ENCODE data around the gene TDRD9.
A peak's percentile ranks its signal among the peaks of the same experiment; 100 is the strongest.

Gene TDRD9

GRCh38 chr14:104093366-104094055 is 165.3 kb downstream of the TDRD9 start:
- no peak for DNase-seq (ENCODE audit: extremely low read depth, insufficient read length)
- Histone ChIP-seq H3K36me3 (ENCODE audit: control insufficient read depth, insufficient read depth, low read length) (no peaks in the 10 kb centered on the region), H3K4me3 (replicated peaks; ENCODE audit: low read depth, low read length) (no peak overlapping the region), H3K27me3 (replicated peaks; ENCODE audit: control insufficient read depth, insufficient read depth, low read length) (no peaks in the 10 kb centered on the region)
- no peak for TF ChIP-seq CTCF (IDR thresholded peaks at IDR 0.05; ENCODE audit: insufficient read depth, low read length, poor library complexity, severe bottlenecking)

- H3K27me3 ChIP-seq (replicated peaks; ENCODE audit: control insufficient read depth, insufficient read depth, low read length): no peaks in the 10 kb centered on the region
- no peaks in the 10 kb centered on the region for H3K36me3 ChIP-seq (ENCODE audit: control insufficient read depth, insufficient read depth, low read length)
- no peak for TF ChIP-seq CTCF (IDR thresholded peaks at IDR 0.05; ENCODE audit: insufficient read depth, low read length, poor library complexity, severe bottlenecking)
- H3K4me3 ChIP-seq (replicated peaks; ENCODE audit: low read depth, low read length): no peak overlapping the region
- DNase-seq (ENCODE audit: extremely low read depth, insufficient read length): no peak
Observed at GRCh38 chr14:104094056-104094708, 165.9 kb downstream of the TDRD9 start.

- Histone ChIP-seq H3K4me3 (replicated peaks; ENCODE audit: low read depth, low read length) (no peak overlapping the region), H3K27me3 (replicated peaks; ENCODE audit: control insufficient read depth, insufficient read depth, low read length) (no peaks in the 10 kb centered on the region)
- DNase-seq (ENCODE audit: extremely low read depth, insufficient read length): peak; percentile 66
Observed at GRCh38 chr14:104094709-104095425, 166.6 kb downstream of the TDRD9 start.

DNA sequence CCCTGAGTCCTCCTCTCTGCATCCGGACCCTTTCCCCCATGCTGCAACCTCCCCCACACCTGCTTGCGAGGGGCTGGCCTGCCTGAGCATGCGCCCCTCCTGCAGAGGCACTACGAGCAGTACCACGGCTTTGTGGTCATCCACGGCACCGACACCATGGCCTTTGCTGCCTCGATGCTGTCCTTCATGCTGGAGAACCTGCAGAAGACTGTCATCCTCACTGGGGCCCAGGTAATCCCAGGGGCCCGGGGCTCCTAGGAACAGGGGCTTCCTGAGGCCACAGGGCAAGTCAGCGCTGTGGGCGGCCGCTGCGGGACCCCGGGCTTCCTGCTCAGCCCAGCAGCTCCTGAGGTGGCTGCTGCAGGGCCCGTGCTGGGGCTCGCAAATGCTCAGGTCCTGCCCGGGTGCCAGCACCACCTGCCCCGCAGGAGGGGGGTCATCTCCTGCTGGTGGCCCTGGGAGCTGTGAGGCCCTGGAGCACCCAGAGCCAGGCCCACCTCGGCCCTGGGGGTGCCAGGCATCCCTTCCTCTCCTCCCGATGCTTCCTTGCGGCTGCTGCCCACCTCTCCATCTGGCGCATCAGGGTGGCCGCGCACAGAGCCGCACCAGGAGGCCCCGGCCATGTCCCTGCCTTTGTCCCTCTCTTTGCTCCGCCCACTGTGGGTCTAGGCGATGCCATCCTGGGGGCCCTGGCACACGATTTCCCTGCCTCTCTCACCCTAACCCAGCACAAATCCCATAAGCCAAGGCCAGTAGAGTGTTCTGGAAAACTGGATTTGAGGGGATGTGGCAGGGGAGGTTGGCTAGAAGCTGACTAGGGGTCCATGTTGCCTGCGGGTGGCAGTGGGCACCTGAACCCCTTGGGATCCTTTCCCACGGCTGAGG is 167.4 kb downstream of the TDRD9 start:
- H3K4me3 ChIP-seq (replicated peaks; ENCODE audit: low read depth, low read length): no peak overlapping the region
- H3K36me3 ChIP-seq (ENCODE audit: control insufficient read depth, insufficient read depth, low read length): no peaks in the 10 kb centered on the region
- TF ChIP-seq CTCF (IDR thresholded peaks at IDR 0.05; ENCODE audit: insufficient read depth, low read length, poor library complexity, severe bottlenecking): no peak
- no peak for DNase-seq (ENCODE audit: extremely low read depth, insufficient read length)
- H3K27me3 ChIP-seq (replicated peaks; ENCODE audit: control insufficient read depth, insufficient read depth, low read length): no peaks in the 10 kb centered on the region

More at GRCh38 chr14:104094709-104095425, 166.6 kb downstream of the TDRD9 start:
- H3K36me3 ChIP-seq (ENCODE audit: control insufficient read depth, insufficient read depth, low read length): no peaks in the 10 kb centered on the region
- peak; percentile 93 for TF ChIP-seq CTCF (IDR thresholded peaks at IDR 0.05; ENCODE audit: insufficient read depth, low read length, poor library complexity, severe bottlenecking)

- Histone ChIP-seq H3K36me3 (ENCODE audit: control insufficient read depth, insufficient read depth, low read length) (no peaks in the 10 kb centered on the region), H3K4me3 (replicated peaks; ENCODE audit: low read depth, low read length) (no peak overlapping the region), H3K27me3 (replicated peaks; ENCODE audit: control insufficient read depth, insufficient read depth, low read length) (no peaks in the 10 kb centered on the region)
- DNase-seq (ENCODE audit: extremely low read depth, insufficient read length): no peak
- no peak for TF ChIP-seq CTCF (IDR thresholded peaks at IDR 0.05; ENCODE audit: insufficient read depth, low read length, poor library complexity, severe bottlenecking)
Observed at GRCh38 chr14:104096318-104096717, 168.1 kb downstream of the TDRD9 start.

Data from GM06990 (cell line).